Fibroblast of mammary gland (primary cell): ENCODE measurements around the gene FGF11.

Source experiments
- DNase-seq: peaks from one replicate; pipeline ENCODE4 v3.0.0-alpha.2; 2010; ENCODE audit warnings: low read depth
- H3K4me3 ChIP-seq: 2 replicates; pipeline ENCODE4 v1.5.1; 2011; ENCODE audit warnings: low read depth, mild to moderate bottlenecking, low read length, moderate library complexity; ENCODE audit not compliant: control insufficient read depth
- TF ChIP-seq, protein P1 (sequence below): conservative IDR thresholded peaks from 2 replicates; pipeline ENCODE4 v1.5.1; 2011; ENCODE audit warnings: low read depth, low read length, inconsistent platforms; ENCODE audit not compliant: control insufficient read depth, insufficient read depth

Gene FGF11

DNA sequence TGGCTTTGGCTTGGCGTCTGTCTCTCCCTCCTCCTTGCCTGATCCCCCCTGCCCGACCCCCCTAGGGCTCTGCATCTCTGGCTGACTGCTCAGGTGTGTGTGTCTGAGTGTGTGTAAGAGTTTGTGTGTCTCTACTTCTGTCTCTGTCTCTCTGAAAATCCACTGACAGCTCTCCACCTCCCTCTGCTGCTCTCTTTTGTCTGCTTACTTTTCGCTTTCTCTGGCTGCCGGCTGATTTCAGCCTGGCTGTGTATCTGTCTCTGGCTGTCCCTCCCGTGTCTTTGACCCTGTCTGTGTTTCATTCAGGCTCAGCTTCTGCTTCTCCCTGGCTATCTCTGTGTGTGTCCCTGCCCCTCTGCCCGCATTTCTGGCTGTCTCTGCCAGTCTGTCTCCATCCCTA is 23.0 kb upstream of the FGF11 start:
- no peak for DNase-seq
- TF ChIP-seq, protein P1, sequence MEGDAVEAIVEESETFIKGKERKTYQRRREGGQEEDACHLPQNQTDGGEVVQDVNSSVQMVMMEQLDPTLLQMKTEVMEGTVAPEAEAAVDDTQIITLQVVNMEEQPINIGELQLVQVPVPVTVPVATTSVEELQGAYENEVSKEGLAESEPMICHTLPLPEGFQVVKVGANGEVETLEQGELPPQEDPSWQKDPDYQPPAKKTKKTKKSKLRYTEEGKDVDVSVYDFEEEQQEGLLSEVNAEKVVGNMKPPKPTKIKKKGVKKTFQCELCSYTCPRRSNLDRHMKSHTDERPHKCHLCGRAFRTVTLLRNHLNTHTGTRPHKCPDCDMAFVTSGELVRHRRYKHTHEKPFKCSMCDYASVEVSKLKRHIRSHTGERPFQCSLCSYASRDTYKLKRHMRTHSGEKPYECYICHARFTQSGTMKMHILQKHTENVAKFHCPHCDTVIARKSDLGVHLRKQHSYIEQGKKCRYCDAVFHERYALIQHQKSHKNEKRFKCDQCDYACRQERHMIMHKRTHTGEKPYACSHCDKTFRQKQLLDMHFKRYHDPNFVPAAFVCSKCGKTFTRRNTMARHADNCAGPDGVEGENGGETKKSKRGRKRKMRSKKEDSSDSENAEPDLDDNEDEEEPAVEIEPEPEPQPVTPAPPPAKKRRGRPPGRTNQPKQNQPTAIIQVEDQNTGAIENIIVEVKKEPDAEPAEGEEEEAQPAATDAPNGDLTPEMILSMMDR = peak; percentile 5
- H3K4me3 ChIP-seq = no peak overlapping the region

DNA sequence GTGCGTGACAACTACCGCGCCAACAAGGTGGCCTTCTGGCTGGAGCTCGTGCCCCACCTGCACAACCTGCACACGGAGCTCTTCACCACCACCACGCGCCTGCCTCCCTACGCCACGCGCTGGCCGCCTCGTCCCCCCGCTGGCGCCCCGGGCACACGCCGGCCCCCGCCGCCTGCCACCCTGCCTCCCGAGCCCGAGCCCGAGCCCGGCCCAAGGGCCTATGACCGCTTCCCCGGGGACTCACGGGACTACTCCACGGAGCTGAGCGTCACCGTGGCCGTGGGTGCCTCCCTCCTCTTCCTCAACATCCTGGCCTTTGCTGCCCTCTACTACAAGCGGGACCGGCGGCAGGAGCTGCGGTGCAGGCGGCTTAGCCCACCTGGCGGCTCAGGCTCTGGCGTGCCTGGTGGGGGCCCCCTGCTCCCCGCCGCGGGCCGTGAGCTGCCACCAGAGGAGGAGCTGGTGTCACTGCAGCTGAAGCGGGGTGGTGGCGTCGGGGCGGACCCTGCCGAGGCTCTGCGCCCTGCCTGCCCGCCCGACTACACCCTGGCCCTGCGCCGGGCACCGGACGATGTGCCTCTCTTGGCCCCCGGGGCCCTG is 22.2 kb upstream of the FGF11 start:
- no peak overlapping the region for H3K4me3 ChIP-seq
- TF ChIP-seq, protein P1 = no peak
- no peak for DNase-seq

DNA sequence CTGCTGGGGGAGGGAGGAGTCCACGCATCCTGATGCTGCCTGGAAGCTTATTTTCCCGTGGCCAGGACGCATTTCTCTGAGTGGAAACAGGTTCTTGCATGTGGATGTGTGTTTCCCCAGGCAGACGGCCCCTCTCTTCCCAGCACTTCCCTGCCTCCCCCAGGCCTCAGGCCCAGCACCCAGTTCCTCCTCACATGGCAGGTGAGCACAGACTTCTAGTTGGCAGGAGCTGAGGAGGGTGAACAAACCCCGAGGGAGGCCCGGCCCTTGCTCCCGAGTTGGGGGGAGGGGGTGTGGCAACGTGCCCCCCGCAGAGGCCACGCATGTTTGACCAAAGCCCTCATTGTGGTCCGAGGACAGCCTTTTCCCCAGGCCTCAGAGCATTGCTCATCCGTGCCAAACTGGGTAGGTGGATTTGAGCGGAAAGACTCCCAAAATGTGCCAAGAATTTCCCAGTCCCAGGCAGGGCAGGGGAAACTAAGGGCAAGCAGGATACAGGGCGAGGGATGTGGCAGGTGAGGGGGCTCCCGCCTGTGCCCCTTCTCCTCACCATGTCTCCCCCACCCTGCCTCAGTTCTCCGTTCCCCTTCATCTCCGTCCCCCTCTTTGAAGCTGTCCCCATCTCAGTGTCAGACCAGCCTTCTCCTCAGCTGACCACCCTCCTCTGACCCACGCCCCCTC is 20.7 kb upstream of the FGF11 start:
- no peak overlapping the region for H3K4me3 ChIP-seq
- TF ChIP-seq, protein P1 = no peak
- DNase-seq = no peak

DNA sequence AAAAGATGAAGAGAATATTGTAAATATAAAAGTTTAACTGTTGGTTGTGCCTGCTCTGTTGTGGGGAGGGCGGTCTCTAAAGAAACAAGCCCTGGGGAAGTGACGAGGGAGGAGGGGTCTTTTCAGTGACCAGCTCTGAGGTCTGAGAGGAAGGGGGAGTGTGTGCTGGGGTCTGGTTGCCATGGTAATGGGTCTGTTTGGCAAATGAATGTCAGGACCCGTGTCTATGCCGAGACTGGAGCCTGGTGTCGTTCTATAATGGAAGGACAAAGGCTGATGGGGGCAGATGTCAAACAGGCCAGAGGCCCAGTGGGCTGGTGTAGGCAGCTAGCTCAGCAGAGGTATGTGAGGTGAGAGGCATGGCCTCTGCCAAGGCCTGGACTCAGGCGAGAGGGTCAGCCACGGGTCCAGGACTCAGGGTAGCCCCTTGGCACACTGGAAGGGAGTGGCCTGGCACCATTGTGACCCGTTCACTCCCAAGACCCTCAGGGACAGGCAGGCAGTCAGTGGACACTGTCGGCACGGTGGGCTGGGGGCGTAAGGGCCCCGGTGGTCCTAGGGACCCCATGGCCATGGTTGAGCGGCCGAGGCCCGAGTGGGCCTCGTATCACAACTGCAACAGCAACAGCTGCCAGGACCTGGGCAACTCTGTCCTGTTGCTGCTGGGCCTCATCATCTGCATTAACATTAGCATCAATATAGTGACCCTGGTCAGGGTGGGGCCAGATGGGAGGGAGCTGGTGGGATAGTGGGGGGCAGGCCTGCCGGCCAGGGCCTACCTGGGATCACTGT is 19.3 kb upstream of the FGF11 start, which contains the start of gene SPEM1:
Gene SPEM1, plus strand, starts transcription at position 506 of the 792 bp plus-strand sequence. Its CDS starts 61 bp downstream, at position 567.
- DNase-seq = no peak
- TF ChIP-seq, protein P1 = no peak
- H3K4me3 ChIP-seq = no peak within 1 kb of the TSS

DNA sequence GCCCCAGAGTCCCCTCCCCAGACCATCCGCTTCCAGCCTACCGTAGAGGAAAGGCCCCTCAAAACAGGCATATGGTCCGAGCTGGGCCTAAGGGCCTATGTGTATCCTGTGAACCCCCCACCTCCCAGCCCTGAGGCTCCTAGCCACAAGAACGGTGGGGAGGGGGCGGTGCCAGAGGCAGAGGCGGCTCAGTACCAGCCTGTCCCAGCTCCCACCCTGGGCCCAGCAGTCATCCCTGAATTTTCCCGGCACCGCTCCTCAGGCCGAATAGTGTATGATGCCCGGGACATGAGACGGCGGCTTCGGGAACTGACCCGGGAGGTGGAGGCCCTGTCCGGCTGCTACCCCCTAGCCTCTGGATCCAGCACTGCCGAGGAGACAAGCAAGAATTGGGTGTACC is 18.1 kb upstream of the FGF11 start:
- H3K4me3 ChIP-seq = no peak overlapping the region
- TF ChIP-seq, protein P1 = no peak
- DNase-seq = no peak

DNA sequence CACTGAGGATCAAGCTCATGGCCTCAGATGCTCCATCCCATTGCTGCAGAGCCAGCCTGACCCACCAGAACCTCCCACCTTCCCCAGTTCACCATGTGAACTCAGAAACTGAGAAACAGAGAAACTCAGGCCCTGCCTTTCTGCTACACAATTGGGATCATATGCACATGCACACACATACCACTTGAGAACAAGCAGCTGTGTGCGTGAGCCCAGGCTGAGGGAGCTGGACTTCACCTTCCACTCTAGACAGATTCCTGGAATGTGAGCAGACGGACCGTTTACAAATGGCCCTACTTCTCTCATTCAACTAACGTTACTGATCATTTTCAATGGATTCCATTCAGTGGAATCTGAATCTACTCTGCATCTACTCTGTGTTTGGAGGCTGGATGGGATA is 15.6 kb upstream of the FGF11 start:
- DNase-seq = no peak
- TF ChIP-seq, protein P1 = no peak
- no peak overlapping the region for H3K4me3 ChIP-seq
